GM19468 (cell line): ENCODE results near the gene ABI3BP.

Experiments used
- ATAC-seq: cut with Tn5 transposase; IDR thresholded peaks from one replicate; pipeline ENCODE4 v1.9.1; 2021; ENCODE audit warnings: mild to moderate bottlenecking, moderate library complexity, moderate number of reproducible peaks; ENCODE audit not compliant: unreplicated experiment; ENCODE audit errors: extremely low read depth

The ABI3BP gene

DNA sequence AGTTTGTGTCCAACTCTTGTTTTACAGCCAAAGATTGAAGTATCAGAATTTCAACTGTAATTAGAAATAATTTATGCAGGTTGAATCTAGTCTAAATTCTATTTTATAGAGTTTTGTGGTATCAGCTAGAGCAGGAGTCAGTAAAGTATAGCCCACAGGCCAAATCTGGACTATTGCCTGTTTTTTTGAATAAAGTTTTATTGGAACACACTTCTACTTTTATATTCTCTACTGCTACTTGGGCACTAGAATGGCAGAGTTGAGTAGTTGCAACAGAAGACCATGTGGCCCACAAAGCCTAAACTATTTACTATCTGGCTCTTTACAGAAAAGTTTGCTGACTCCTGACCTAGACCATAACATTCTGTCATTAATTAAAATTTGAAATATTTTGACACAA is 247.6 kb downstream of the ABI3BP start:
- ATAC-seq: no peak

DNA sequence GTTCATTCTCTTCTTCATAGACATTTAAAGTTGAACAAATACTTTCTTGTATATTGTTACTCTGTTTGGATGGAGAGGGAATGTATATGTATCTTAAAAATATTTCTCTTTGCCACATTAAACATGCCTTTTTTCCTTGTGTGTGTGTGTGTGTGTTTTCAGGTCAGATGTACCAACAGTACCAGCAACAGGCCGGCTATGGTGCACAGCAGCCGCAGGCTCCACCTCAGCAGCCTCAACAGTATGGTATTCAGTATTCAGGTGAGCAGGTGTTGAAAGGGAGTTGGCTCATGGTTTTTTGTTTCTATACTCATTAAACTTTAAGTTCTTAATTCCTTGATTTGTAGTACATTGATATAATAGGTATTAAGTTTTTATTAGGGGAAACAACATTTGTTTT is 248.6 kb downstream of the ABI3BP start:
- no peak for ATAC-seq

DNA sequence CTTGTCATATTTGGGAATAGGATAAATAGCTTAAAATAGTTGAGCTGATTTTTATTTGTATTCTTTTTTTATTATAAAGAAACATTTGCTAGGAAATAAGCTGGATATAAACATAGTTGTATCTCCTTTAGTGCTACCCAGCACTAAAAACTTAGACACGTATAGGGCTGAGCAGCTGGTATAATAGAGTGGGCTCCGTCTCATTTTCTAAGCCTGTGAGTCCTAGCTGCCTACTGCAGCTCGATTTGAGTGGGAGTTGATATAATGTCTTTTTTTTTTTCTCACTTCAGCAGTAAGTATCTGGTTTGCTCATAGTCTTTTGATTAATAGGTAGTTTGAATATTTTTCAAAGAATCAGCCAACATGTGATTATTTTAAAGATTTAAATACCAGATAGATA is 249.7 kb downstream of the ABI3BP start:
- ATAC-seq: no peak

DNA sequence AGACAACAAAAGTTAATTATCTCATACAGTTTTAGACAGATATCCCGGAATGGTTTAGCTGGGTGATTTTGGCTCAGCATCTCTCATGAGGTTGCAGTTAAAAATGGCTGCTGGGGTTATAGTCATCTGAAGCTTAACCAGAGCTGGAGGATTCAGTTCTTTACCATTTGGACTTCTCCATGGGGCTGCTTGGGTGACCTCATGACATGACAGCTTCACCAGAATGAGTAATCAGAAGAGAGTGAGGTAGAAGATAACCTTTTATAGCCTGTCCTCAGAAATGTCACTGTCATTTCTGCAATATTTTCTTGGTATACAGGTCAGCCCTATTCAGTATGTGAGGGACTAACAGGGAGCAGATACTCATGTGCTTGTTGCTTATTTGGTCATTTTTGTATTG is 253.0 kb downstream of the ABI3BP start:
- ATAC-seq: no peak

DNA sequence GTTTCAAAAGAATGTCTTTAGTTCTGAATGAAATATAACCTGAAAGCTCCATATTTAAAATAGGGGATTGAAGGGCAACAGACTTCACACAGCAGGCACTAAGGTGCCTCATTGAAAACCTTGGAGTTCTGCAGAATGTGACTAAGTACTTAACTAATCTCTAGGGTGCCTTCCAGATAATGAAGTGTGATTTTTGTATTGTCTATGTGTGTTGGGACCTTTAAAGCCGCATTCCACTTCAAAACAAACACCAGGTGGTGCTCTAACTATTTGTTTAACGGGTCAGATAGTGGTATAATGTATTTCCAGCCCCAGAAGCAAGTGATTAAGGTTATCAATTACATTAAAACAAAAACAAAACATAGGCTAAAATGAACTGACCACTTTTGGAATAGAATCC is 255.9 kb downstream of the ABI3BP start:
- ATAC-seq: no peak

DNA sequence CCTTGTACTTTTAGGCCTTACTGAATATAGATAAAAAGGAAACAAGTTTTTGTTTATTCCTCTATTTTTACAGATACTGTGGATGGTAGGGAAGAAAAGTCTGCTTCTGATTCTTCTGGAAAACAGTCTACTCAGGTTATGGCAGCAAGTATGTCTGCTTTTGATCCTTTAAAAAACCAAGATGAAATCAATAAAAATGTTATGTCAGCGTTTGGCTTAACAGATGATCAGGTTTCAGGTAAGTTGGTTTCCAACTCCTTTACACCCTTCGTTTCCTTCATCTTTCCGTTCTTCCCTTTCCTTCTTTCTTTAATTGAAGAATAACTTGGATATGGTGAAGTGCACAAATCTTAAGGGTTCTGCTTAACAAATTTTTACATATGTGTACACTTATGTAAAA is 260.8 kb downstream of the ABI3BP start:
- ATAC-seq: no peak

DNA sequence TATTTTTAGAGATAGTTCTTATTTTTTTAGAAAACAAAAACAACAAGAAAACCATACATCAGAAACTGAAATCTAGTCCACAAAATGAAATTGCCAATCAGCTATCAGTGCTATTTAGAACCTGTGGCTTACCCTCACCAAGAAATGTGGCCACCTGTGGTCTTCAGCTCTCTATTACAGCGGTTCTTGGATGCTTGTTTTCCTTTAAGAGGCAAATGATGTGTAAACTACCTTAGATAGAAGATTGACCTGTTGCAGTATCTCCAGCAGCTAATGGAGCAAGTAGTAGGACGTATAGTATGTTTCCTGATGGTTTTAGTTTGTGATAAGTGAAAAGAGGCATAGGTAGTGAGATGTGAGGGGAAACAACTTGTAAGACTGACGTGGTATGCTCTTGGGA is 262.7 kb downstream of the ABI3BP start:
- no peak for ATAC-seq

DNA sequence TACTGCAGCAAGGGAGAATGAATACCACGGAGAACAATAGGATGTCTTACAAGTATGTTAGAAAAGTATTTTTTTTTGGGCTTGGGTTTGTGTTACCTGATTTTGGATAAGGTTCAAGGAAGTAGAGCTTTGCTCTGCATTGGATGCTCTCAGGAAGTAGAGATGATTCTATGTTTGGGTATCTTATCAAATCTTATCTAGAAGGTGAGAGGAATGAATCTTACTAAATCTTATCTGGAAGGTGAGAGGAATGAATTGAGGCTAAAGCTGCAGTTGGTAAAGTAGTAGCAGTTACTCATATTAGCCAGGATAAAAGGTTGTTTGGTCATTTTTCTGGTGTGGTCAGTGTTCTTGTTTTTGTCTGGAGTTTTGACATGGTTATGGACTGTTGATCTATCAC is 266.5 kb downstream of the ABI3BP start:
- ATAC-seq: no peak

DNA sequence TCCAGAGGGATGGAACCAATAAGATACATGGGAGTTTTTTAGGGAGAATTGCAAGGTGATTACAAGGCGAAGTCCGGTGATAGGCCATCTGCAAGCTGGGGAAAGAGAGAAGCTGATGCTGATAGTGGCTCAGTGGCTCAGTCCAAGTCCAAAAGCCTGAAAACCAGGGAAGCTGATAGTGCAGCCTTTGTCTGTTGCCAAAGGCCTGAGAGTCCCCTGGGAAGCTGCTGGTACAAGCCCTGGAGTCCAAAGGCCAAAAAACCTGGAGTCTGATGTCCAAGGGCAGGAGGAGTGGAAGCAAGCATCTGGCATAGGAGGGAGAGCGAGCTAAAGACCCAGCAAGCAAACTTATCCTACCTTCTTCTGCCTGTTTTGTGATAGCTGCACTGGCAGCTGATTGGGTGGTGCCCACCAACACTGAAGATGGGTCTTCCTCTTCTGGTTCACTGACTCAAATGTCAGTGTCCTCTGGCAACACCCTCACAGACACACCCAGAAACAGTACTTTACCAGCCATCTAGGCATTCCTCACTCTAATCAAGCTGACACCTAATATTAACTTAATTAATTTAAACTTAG is 267.2 kb downstream of the ABI3BP start:
- no peak for ATAC-seq

DNA sequence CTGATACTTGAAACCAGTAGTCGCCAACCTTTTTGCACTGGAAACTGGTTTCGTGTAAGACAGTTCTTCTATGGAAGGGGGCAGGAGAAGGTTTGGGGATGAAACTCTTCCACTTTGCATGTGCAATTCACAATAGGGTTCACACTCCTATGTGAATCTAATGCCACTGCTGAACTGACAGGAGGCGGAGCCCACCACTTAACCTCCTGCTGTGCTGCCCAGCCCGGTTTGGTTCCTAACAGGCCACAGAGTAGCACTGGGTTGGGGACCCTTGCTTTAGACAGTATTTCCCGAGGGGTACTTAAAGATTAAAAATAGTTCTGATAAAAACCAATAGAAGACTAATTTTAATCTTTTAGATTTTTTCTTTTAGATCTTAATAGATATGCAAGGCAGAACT is 272.8 kb downstream of the ABI3BP start:
- ATAC-seq: no peak

DNA sequence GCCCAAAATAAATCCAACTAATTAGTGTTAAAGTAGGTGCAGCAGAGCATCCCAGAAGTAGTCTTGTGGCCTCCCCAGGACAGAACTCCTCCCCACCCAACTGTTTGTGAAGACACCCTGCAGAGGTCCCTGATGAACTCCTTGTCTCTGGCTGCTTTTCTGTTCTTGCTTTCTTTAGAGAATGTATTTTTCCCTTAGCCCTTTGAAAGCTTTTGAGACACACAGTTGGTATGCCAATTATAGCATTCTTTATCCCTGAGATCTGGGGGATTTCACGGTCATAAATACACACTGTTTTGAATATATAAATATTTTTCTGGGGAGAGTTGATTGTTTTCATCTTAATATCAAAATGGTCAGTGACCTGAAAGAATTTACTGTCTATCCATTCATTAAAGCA is 274.1 kb downstream of the ABI3BP start:
- ATAC-seq: no peak

DNA sequence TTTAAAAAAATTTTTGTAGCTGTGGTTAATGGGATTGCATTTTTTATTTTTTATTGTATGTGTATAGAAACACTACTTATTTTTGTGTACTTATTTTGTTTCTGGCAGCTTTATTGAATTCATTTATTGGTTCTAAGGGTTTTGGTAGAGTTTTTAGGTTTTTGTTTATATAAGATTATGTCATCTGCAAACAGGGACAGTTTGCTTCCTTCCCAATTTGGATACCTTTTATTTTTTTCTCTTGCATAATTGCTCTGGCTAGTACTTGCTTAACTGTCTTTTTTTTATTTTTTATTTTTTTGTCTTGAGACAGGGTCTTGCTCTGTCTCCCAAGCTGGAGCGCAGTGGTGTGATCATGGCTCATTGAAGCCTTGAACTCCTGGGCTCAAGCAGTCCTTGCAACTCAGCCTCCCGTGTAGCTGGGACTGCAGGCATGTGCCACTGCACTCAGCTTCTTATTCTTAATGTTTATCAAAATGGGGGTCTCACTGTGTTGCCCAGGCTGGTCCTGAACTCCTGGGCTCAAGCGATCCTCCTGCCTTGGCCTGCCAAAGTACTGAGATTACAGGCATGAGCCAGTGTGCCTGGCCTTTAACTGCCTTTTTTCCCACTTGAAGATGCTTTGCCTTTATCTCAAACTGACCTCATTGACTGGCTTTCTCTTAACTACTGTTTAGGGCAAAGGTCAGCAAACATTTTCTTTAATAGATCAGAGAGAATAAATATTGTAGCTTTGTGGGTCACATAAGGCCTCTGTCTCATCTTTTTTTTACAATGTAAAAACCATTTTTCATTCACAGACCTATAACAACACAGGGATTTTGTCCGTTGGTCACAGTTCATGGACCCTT is 275.4 kb downstream of the ABI3BP start:
- no peak for ATAC-seq

DNA sequence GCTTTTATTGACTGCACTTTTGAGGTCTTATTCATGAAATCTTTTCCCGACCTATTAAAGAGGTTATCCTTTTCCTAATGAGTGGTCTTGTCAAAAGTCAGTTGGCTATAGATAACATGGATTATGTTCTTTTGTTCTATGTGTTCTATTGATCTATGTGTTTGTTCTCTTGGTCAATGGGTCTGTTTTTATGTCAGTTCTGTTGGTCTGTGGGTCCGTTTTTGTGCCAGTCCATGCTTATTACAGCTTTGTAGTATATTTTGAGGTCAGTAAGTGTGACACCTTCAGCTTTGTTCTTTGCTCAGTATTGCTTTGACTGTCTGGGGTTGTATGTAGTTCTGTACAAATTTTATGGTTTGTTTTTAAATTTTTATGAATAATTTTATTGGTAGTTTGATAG is 276.2 kb downstream of the ABI3BP start:
- ATAC-seq: no peak

DNA sequence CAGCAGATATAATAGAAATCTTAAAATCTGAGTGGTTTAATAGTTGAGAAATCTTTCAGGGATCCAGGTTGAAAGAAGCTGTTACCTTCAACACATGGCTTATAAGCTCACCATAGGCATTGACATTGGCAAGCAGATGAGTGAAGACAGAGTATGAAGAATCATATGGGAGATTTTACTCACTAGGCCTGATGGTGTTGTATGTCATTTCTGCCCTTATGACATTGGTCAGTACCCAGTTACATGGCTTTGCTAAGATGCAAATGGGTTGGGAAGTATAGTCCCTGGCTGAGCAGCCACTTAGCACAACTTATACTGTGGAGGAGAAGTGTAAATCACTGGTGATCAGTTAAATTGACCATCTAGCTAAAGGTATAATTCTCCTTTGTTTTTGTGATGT is 278.0 kb downstream of the ABI3BP start:
- no peak for ATAC-seq

DNA sequence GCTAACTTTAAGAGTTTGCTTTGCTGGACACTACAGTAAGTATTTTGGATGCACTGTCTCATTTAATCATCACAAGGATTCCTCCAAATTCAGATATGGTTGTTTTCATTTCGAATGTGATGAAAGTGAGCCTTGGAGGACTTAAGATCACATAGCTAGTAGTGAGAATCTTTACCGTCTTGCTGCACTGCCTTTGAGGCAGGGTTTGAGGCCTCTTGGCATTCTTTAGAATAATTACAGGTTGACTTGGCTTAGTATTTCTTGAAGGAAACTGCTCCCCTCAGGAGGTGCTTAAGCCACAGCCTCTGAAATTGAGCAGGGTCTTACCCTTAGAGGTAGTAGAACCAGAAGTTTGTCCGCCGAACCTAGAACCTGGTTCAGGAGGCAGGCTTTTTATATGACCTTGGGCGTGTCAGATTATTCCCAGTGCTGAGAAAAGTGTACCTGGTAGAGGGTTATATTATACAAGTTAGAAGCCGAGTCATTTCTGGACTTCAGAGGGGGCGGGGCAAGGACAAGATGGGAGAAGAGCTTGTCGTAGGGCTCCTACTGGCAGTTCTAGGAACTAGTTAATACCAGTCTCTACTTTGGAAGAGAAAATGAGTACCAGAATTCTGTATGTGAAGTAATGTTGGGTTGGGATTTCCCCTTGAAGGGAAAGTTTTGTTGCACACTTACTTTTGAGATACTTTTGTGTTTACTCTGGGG is 282.8 kb downstream of the ABI3BP start:
- no peak for ATAC-seq

DNA sequence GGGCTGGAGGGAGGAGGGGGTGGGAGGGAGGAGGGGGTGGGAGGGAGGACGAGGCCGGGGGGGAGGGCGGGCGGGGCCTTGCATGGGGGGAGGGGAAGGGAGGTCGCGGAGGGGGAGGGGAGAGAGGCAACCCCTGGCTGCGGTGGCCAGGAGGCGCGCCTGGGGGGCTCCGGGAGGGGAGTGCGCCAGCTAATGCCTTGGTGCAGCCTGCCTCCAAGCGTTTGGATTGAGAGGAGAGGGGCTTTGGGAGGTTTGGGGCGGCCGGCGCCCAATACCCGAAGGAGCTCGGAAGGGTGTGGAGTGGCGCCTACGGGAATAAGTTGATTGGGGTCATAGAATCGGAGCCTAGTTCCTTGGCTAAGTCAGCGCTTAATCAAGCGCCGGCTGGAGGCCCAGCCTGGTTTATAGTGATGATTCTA is 283.4 kb downstream of the ABI3BP start:
- no peak for ATAC-seq

DNA sequence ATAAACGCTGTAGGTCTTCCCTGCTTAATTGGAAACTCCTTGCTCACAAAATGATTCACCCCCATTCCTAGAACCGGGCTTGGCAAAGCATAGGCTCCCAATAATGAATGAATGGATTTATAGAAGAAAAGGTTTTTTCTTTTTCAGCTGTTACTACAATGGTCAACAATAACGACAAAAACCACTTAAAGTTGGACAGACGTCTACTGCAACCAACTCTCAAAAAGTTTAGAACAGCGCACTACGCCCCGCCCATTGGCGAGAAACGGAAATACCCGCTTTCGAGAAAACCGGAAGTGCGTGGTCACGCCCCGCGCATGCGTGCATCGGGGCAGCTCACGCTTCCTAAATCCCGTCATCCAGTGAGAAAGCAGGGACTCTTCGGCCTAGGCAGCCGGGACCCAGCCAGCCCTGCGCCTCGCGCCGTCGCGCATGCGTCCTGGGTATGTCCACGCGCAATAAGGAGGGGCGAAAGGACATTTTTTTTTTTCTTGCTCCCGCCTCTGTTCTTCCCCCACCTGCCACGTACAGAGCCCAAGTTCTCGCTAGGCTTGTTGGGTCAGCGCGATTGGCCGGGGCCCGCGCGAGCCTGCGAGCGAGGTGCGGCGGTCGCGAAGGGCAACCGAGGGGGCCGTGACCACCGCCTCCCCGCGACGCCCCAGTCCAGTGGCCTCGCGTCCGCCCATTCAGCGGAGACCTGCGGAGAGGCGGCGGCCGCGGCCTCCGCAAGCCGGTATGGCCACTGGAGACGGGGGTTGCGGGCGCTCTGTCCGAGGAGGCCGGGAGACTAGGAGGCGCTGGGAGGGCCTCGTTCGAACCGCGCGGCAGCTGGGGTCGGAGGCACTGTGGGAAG is 284.0 kb downstream of the ABI3BP start, which contains the start of gene TFG:
TFG (plus strand) TSS at position 506 of the 853 bp plus-strand sequence. CDS start 4,192 bp downstream, outside the sequence.
- peak; percentile 93 for ATAC-seq

DNA sequence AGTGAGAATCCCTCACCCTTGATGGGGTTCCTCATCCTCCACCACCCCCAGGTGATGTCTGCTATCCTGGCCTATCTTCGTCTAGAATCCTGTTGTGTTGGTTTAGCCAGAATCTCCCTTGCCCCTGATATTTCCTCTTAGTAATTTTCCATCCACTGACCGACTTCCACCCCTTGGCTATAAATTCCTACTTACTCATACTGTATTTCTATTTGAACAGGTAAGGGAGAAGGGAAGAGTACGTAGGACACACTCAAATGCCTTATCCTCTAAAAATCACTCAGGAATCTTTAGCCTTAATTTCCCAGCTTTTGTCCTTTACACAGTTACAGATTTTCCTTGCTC is 284.6 kb downstream of the ABI3BP start:
- no peak for ATAC-seq

DNA sequence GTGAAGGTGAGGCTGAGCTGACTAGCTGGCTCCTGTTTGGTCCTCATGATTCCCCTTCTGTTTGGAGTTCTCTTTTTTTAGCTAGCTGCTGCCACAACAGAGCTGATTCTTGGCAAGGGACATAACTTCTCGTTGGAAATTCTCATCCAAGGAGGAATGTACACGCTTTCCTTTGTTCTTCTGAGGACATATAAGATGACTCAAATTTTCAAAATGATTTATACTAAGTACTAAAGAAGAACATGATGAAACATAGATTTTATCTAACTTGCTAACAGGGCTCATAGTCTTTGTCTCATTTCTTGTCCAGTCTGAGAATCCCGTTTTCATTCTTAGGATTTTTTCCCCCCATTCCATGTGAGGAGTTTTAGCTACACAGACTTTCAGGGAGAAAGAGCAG is 286.9 kb downstream of the ABI3BP start:
- no peak for ATAC-seq

DNA sequence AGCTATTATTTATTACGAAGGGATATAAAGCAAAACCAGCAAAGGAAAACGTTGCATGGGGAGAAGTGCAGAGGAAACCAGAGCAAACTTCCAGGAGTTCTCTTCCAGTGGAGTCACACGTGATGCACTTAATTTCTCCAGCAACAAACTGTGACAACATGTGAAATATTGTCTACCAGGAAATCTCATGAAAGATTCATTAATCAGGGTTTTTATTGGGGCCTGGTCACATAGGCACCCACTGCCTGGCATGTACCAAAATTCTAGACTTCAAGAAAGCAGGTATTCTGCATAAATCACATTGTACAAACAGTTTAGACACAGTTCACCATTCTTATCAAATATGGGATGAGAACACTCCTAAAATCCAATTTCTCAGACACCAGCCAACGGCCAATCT is 289.4 kb downstream of the ABI3BP start:
- no peak for ATAC-seq

DNA sequence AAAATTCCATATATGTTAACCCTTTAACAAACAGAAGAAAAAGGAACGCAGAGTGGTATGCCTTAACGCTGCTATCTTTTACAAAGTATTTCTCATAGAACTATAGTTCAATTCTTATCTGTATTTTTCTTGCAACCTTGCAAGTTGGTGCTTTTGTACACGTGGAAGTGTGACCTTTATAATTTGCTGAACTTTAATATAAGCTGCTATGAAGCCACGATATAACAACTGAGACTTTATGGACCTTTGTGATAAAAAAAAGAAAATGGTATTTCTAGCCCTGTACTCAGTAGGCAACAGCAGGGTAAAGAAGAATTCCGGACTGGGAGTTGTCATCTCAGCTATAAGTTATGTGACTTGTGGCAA is 290.3 kb downstream of the ABI3BP start:
- ATAC-seq: no peak
